ENCODE data around the gene TREM1.
"Not testable (repeated sequence)": the region's sequence is repeated elsewhere in the genome, so short reads cannot be mapped to it uniquely, and the experiment has no call there.

Gene TREM1

DNA sequence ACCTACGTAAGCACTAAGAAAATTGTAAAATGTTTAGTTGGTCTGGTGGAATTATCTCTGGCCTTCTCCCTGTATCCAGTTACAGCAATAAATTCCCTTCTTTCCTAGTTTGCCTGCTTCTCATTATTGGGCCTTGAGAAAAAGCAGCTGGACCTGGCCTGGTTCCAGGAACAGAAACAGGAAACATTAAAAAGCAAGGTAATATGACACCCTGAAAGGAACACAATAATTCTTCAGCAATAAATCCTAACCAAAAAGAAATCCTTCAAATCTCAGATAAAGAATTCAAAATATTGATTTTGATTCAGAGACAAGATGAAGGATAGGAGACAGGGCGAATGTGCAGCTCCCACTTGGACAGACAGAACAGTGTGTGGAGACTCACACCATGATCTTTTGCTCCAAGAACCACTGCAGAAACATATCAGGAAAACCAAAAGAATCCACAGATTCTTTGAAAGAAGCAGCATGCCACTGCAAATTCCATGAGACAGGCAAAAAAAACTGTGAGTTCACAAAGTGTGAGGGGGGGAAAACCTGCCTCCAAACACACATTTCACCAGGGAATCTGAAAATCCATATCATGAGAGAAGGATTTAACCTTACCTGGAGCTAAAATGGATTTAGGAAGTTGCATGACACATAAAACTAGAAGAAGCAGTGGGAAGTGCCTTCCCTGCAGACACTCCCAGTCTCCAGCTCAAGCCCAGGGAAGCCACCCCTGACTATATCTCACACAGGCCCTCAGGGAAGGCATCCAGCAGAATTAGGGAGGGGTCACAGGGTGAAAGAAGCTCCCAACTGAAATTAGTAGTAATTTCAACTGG, 28.9 kb downstream of the TREM1 start:
- DNase-seq, result peak; percentile 34 to 59

DNA sequence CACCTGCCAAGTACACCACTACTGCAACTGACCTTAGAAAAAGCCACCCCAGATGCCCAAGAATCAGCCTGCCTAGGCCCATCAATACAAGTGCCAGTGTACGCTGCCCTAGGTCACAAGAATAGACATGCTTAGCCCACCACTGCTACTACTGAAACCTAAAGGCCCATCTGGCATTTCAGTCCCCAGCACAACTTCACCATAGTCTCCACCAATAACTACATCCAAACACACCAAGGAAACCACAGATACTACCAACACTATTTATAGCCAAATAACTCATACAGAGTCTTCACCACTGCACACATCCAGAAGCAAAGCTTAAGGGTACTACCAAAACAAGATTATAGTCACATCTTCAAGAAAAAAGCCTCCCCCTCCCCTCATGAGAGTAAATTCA, 30.1 kb downstream of the TREM1 start:
- no peak for DNase-seq

GRCh38 chr6:41255638-41256246, 30.7 kb downstream of the TREM1 start:
- no peak for DNase-seq

- no peak for DNase-seq
Observed at GRCh38 chr6:41255110-41255509, 31.4 kb downstream of the TREM1 start.

GRCh38 chr6:41252401-41253169, 33.9 kb downstream of the TREM1 start:
- no peak for DNase-seq

DNA sequence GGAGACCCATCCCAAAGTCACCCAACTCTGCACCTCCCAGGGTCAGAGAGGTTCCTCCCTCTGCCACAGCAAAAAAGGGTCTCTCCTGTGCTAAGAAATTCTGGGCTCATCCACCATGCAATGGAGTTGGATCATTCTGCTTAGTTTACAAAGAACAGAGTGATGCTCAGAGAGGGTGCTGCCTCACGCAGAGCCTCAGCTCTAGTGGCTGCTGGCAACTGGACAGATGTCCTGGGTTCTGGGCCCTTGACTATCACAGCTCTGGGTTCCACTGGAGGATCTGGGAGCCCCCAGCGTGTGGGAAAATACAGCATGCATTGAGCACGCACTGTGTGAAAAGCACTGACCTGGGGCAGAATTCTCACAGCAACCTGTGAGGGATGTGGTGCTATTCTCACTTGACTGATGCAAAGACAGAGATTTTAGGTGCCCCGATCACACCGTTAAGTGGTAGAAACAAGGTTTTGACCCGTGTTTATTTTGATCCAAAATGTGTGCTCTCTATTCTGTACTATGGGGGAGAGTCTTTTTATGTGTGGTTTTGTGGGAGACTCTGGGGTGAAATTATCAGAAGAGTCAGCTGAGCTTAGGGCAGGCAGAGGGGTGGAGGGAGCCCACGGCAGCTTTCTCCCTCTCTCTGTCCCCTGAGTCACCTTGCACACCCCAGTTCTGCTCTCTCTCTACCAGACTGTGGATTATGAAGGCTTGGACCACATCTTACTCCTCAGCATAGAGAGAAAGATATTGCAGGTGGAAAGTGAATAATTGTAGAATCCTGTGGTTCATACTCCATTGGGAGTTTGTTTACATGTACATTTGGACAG, 38.4 kb downstream of the TREM1 start:
- no peak for DNase-seq

GRCh38 chr6:41247288-41247865, 39.1 kb downstream of the TREM1 start:
- no peak for DNase-seq

- DNase-seq, result not testable (repeated sequence)
Observed at GRCh38 chr6:41246529-41246928, 40.0 kb downstream of the TREM1 start.

GRCh38 chr6:41239467-41240159, 46.9 kb downstream of the TREM1 start:
- DNase-seq, result no peak

DNA sequence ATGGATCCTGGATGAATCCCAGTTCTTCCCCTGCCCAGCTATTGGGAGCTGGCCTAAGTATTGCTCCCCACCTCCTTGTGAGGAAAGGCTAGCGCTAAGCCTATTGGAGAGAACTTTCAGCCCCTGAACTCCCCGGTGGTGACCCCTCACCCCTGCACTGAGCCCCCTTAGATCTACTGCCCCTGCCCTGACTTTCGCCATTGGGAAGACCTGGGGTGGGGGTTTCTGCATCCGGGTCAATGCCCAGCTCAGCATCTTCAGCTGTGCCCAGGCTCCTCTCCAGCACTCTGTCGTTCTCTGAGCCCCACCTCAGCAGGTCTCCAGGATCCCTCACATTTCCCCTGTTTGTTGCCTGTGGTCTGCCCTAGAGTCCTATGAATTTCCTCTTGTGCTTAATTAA, 49.4 kb downstream of the TREM1 start:
- no peak for DNase-seq

- DNase-seq, result no peak
Observed at GRCh38 chr6:41236276-41236675, 50.2 kb downstream of the TREM1 start.

DNA sequence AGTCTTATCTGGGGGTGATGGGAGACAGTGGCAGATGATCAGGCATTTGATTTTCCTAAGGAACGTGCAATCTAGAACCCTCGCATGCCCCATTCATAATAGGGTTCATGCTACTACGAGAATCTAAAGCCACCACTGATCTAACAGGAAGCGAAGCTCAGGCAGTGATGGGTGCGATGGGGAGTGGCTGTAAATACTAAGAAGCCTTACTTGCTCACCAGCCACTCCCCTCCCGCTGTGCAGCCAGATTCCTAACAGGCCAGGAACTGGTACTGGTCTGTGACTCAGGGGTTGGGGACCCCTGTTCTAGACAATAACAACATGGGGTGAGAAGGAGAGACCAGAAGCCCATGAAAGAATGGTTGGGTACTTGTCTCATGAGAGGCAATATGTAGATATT, 53.8 kb downstream of the TREM1 start:
- no peak for DNase-seq

- DNase-seq, result no peak
Observed at GRCh38 chr6:41231246-41231645, 55.2 kb downstream of the TREM1 start.

GRCh38 chr6:41229721-41230120, 56.8 kb downstream of the TREM1 start:
- no peak for DNase-seq

GRCh38 chr6:41228616-41229015, 57.9 kb downstream of the TREM1 start:
- no peak for DNase-seq

- no peak for DNase-seq
Observed at GRCh38 chr6:41228096-41228495, 58.4 kb downstream of the TREM1 start, which contains the start of gene TREML4. Gene TREML4 (plus strand): TSS chr6:41228349. CDS start chr6:41228428, 79 bp downstream.

- DNase-seq, result no peak
Observed at GRCh38 chr6:41226752-41227151, 59.7 kb downstream of the TREM1 start.

- no peak for DNase-seq
Observed at GRCh38 chr6:41224800-41225199, 61.7 kb downstream of the TREM1 start.

Measured in NCI-H524 (cell line).